ENCODE results near the gene CHURC1. TPM values are rescaled to one million over a fixed set of nuclear protein-coding genes. Genes with fewer than 3 reads are reported as not detected.

Gene CHURC1
- total and polyA plus RNA-seq, 2 of the 8 experiments (the other 6 are each of a cell fraction or from before 2014, with no cell fraction given) = 50.2 to 59.3 TPM

GRCh38 chr14:64937171-64937820 is 23.0 kb downstream of the CHURC1 start:
- Histone ChIP-seq H4K91ac (replicated peaks; ENCODE audit: insufficient read length, low read length) (no peak overlapping the region), H3K4me2 (ENCODE audit: insufficient read depth in 1 of 2, low read depth in 2 of 2, low read length in 2 of 2) (no peak overlapping the region), H2BK120ac (replicated peaks; ENCODE audit: low read depth, low read length) (no peak overlapping the region), H3K27ac (ENCODE audit: low read depth, low read length) (no peak overlapping the region), H2AK5ac (ENCODE audit: low read depth, low read length) (no peak overlapping the region), H3K27me3 (replicated peaks in 1 of 4; ENCODE audit: control insufficient read depth in 3 of 4, extremely low read depth in 1 of 4, insufficient read depth in 3 of 4, low read length in 3 of 4) (no peaks in the 10 kb centered on the region), H2BK20ac (ENCODE audit: low read length) (no peak overlapping the region), H3K79me1 (ENCODE audit: low read depth, low read length) (no peaks in the 10 kb centered on the region; the same call in 1 of the 2 replicates), H3K9me3 (ENCODE audit: insufficient read depth in 2 of 2, low read depth in 1 of 2, low read length in 1 of 2) (no peaks in the 10 kb centered on the region), H3K36me3 (ENCODE audit: control insufficient read depth in 2 of 4, insufficient read depth in 4 of 4, low read length in 3 of 4) (peaks cover 0 to 15% (median 4%) of the 10 kb centered on the region in 4 experiments; a peak in 4 of 8 replicates), H3K18ac (ENCODE audit: extremely low read depth, low read length) (no peak overlapping the region), H3K23me2 (ENCODE audit: low read depth, low read length) (no peaks in the 10 kb centered on the region; the same call in 1 of the 2 replicates), H3K79me2 (ENCODE audit: control insufficient read depth in 1 of 2, insufficient read depth in 2 of 2, low read length in 2 of 2) (no peaks in the 10 kb centered on the region), H3K4ac (replicated peaks; ENCODE audit: insufficient read length, low read depth, low read length) (no peak overlapping the region), H3K14ac (ENCODE audit: insufficient read length) (no peak overlapping the region), H2BK15ac (ENCODE audit: low read length) (no peak overlapping the region), H4K8ac (ENCODE audit: extremely low read depth, insufficient read depth, low read length) (no peak overlapping the region), H4K5ac (ENCODE audit: insufficient read length, low read depth, low read length) (no peak overlapping the region), H3K9ac (replicated peaks in 1 of 4; ENCODE audit: extremely low read depth in 1 of 4, low read depth in 3 of 4, low read length in 3 of 4) (no peak overlapping the region), H3K4me1 (replicated peaks in 1 of 4; ENCODE audit: control insufficient read depth in 3 of 4, insufficient read depth in 4 of 4, low read length in 3 of 4) (peaks cover 0 to under 1% (median 0%) of the 10 kb centered on the region in 4 experiments; a peak in 1 of 7 replicates), H2BK5ac (ENCODE audit: low read depth, low read length) (no peak overlapping the region), H3K23ac (ENCODE audit: insufficient read length) (no peak overlapping the region), H4K20me1 (replicated peaks in 1 of 2; ENCODE audit: control insufficient read depth in 1 of 2, insufficient read depth in 2 of 2, low read length in 2 of 2) (no peaks in the 10 kb centered on the region), H2AFZ (ENCODE audit: low read length) (no peak overlapping the region), H3K4me3 (ENCODE audit: extremely low read depth in 1 of 4, insufficient read depth in 2 of 4, low read depth in 3 of 4, low read length in 4 of 4) (no peak overlapping the region), H2BK12ac (ENCODE audit: low read depth, low read length) (no peak overlapping the region), H3K56ac (replicated peaks; ENCODE audit: insufficient read length, low read depth, low read length) (no peak overlapping the region)
- TF ChIP-seq CBX8 (IDR thresholded peaks at IDR 0.05; ENCODE audit: borderline replicate concordance, low read depth, low read length) = no peak
- TF ChIP-seq MAX (IDR thresholded peaks at IDR 0.05) = no peak
- no peak for TF ChIP-seq RAD21 (IDR thresholded peaks at IDR 0.05 in 1 of 2, conservative IDR thresholded peaks at IDR 0.05 in 1 of 2; ENCODE audit: low read depth in 2 of 2, low read length in 2 of 2)
- TF ChIP-seq KDM1A (IDR thresholded peaks at IDR 0.05; ENCODE audit: borderline replicate concordance, low read length) = no peak
- no peak for TF ChIP-seq SP2 (IDR thresholded peaks at IDR 0.05; ENCODE audit: low read length)
- no peak for TF ChIP-seq SIN3A (conservative IDR thresholded peaks at IDR 0.05 in 1 of 2, IDR thresholded peaks at IDR 0.05 in 1 of 2; ENCODE audit: low read depth in 1 of 2, low read length in 2 of 2)
- no peak for TF ChIP-seq BACH1 (IDR thresholded peaks at IDR 0.05; ENCODE audit: low read length)
- TF ChIP-seq SIX5 (IDR thresholded peaks at IDR 0.05; ENCODE audit: low read depth, low read length) = no peak
- no peak for TF ChIP-seq TBP (IDR thresholded peaks at IDR 0.05; ENCODE audit: low read depth, low read length)
- POLR2A ChIA-PET (ENCODE audit: partially characterized antibody) = interaction anchor here (0.6 kb wide), 1 partner anchor 13 kb away, joined by 3 read pairs; no protein-coding TSS in a partner anchor
- DNase-seq (ENCODE audit: low read depth in 1 of 2, low spot score in 2 of 2) (no peak), FAIRE-seq (no peak)
- CTCF ChIA-PET (ENCODE audit: partially characterized antibody) = interaction anchor here (0.7 to 2.6 kb wide), 12 partner anchors 10 to 138 kb away, joined by 3 to 14 read pairs (median 4); no protein-coding TSS in a partner anchor
- WGBS, 2 experiments (ENCODE audit: extremely low coverage in 1 of 2, insufficient coverage in 1 of 2, insufficient read length in 1 of 2, insufficient replicate concordance in 2 of 2, low coverage in 1 of 2, low lambda C conversion rate in 2 of 2, missing lambda C conversion rate in 1 of 2) = 80% methylated on average over 1 of the region's 1 CpG; no CpG with 5 or more reads in 1 of the 2 experiments
